Upper lobe of left lung (tissue), 4 donors: ENCODE results near the gene HOOK2.

Experiments used
- CTCF ChIP-seq, 6 experiments: fragments of 450-650 bp in 4 of 6; fragments of 200-600 bp in 2 of 6; sonication (generic) in 2 of 6; IDR thresholded peaks; one replicate each; pipeline ENCODE4 v1.5.1; 2016 to 2019; ENCODE audit warnings: antibody characterized with exemption in 6 of 6
- EP300 ChIP-seq, 4 donors: sonication (generic); formaldehyde crosslinking; IDR thresholded peaks; one replicate each; pipeline ENCODE4 v1.5.1; 2017; ENCODE audit warnings: antibody characterized with exemption in 4 of 4, control low read depth in 2 of 4
- POLR2A ChIP-seq, 4 donors: fragments of 450-650 bp; IDR thresholded peaks; one replicate each; pipeline ENCODE4 v1.5.1; 2016 to 2017; ENCODE audit warnings: antibody characterized with exemption in 4 of 4, mild to moderate bottlenecking in 2 of 4
- POLR2AphosphoS5 ChIP-seq, 2 donors: sonication (generic); formaldehyde crosslinking; IDR thresholded peaks; one replicate each; pipeline ENCODE4 v1.5.1; 2017; ENCODE audit warnings: antibody characterized with exemption in 2 of 2

DNA sequence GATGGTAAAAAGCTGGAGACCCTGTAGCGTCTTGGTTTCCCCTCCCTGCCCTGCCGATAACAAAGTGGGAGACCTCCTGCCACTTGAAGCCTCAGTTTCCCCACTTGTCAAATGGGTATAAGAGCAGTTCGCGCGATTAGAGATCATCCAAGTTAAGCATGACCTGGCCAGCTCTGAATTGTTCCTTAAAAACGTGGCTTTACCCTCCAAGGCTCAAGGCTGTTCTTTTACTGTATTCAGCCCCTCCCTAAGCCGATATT lies 52.0 kb downstream of the HOOK2 start:
- TF ChIP-seq POLR2A (IDR thresholded peaks at IDR 0.05), result no peak
- no peak for TF ChIP-seq CTCF (IDR thresholded peaks at IDR 0.05)
- no peak for TF ChIP-seq POLR2AphosphoS5 (IDR thresholded peaks at IDR 0.05)
- no peak for TF ChIP-seq EP300 (IDR thresholded peaks at IDR 0.05)
